Adipocyte (in vitro differentiated cells): ENCODE data around the gene CDC25B.

Experiments used
- DNase-seq: peaks from one replicate; pipeline ENCODE4 v3.0.0-alpha.2; 2015; ENCODE audit warnings: low read depth
- H3K27me3 ChIP-seq: replicated peaks from 2 replicates; pipeline ENCODE4 v1.7.0; 2013; ENCODE audit warnings: mild to moderate bottlenecking, low read length, moderate library complexity; ENCODE audit not compliant: control insufficient read depth, insufficient read depth
- H3K36me3 ChIP-seq: 2 replicates; pipeline ENCODE4 v1.7.0; 2013; ENCODE audit warnings: low read length, mild to moderate bottlenecking, moderate library complexity; ENCODE audit not compliant: control insufficient read depth, insufficient read depth, severe bottlenecking
- H3K4me1 ChIP-seq: 2 replicates; pipeline ENCODE4 v1.7.0; 2013; ENCODE audit warnings: mild to moderate bottlenecking, low read length, moderate library complexity; ENCODE audit not compliant: control insufficient read depth, insufficient read depth
- H3K4me3 ChIP-seq: 2 replicates; pipeline ENCODE4 v1.7.0; 2013; ENCODE audit warnings: mild to moderate bottlenecking, low read length, moderate library complexity
- H3K9ac ChIP-seq: 2 replicates; pipeline ENCODE4 v1.7.0; 2013; ENCODE audit warnings: mild to moderate bottlenecking, low read length, moderate library complexity
- H3K9me3 ChIP-seq: 2 replicates; pipeline ENCODE4 v1.7.0; 2013; ENCODE audit warnings: mild to moderate bottlenecking, low read length, moderate library complexity; ENCODE audit not compliant: control insufficient read depth

CDC25B gene

GRCh38 chr20:3812259-3812681 lies 16.2 kb downstream of the CDC25B start:
- Histone ChIP-seq H3K27me3 (no peaks in the 10 kb centered on the region), H3K36me3 (no peaks in the 10 kb centered on the region), H3K4me3 (no peak overlapping the region), H3K4me1 (peaks cover 40% of the 10 kb centered on the region), H3K9ac (peak overlapping the region; percentile 62), H3K9me3 (no peaks in the 10 kb centered on the region)
- no peak for DNase-seq

- Histone ChIP-seq H3K36me3 (no peaks in the 10 kb centered on the region), H3K9me3 (no peaks in the 10 kb centered on the region), H3K27me3 (no peaks in the 10 kb centered on the region), H3K4me1 (peaks cover 33% of the 10 kb centered on the region), H3K9ac (peak overlapping the region; percentile 9), H3K4me3 (no peak overlapping the region)
- DNase-seq, result no peak
Measured at GRCh38 chr20:3812975-3813847, 17.1 kb downstream of the CDC25B start.

- Histone ChIP-seq H3K36me3 (no peaks in the 10 kb centered on the region), H3K9ac (no peak overlapping the region), H3K9me3 (no peaks in the 10 kb centered on the region), H3K27me3 (no peaks in the 10 kb centered on the region), H3K4me3 (no peak overlapping the region), H3K4me1 (peaks cover 29% of the 10 kb centered on the region)
- DNase-seq, result no peak
Measured at GRCh38 chr20:3813848-3814581, 17.9 kb downstream of the CDC25B start.

GRCh38 chr20:3814928-3815495 lies 18.9 kb downstream of the CDC25B start:
- H3K4me3 ChIP-seq, result no peak overlapping the region
- DNase-seq, result no peak

GRCh38 chr20:3815703-3816315 lies 19.7 kb downstream of the CDC25B start:
- Histone ChIP-seq H3K9ac (no peak overlapping the region), H3K36me3 (no peaks in the 10 kb centered on the region), H3K27me3 (no peaks in the 10 kb centered on the region), H3K4me3 (no peak overlapping the region), H3K9me3 (no peaks in the 10 kb centered on the region), H3K4me1 (peaks cover 27% of the 10 kb centered on the region)
- DNase-seq, result no peak

More at GRCh38 chr20:3814928-3815495, 18.9 kb downstream of the CDC25B start:
- Histone ChIP-seq H3K36me3 (no peaks in the 10 kb centered on the region), H3K9ac (no peak overlapping the region), H3K9me3 (no peaks in the 10 kb centered on the region), H3K27me3 (no peaks in the 10 kb centered on the region), H3K4me1 (peaks cover 32% of the 10 kb centered on the region)

- no peaks in the 10 kb centered on the region for H3K9me3 ChIP-seq
- H3K4me3 ChIP-seq, result no peak overlapping the region
- DNase-seq, result peak; percentile 93
- peaks cover 14% of the 10 kb centered on the region for H3K36me3 ChIP-seq
- H3K9ac ChIP-seq, result no peak overlapping the region
- no peaks in the 10 kb centered on the region for H3K27me3 ChIP-seq
- H3K4me1 ChIP-seq, result peaks cover 21% of the 10 kb centered on the region
Measured at GRCh38 chr20:3818155-3819151, 22.3 kb downstream of the CDC25B start.

- Histone ChIP-seq H3K9me3 (no peaks in the 10 kb centered on the region), H3K27me3 (no peaks in the 10 kb centered on the region), H3K36me3 (peaks cover 25% of the 10 kb centered on the region), H3K9ac (peak overlapping the region; percentile 100), H3K4me3 (peak overlapping the region; percentile 97), H3K4me1 (peaks cover 21% of the 10 kb centered on the region)
- no peak for DNase-seq
Measured at GRCh38 chr20:3819411-3820047, 23.4 kb downstream of the CDC25B start.

GRCh38 chr20:3820048-3820900 lies 24.2 kb downstream of the CDC25B start, which contains the start of gene AP5S1:
Gene AP5S1 (plus strand): TSS chr20:3820547. CDS start chr20:3822118, 1,571 bp downstream.
- Histone ChIP-seq H3K4me3 (peak within 1 kb of the TSS; percentile 97), H3K9me3 (no peaks in the 10 kb centered on the region), H3K9ac (peak within 1 kb of the TSS; percentile 100), H3K36me3 (peaks cover 32% of the 10 kb centered on the region), H3K27me3 (no peaks in the 10 kb centered on the region), H3K4me1 (peaks cover 21% of the 10 kb centered on the region)
- DNase-seq, result peak; percentile 98

- Histone ChIP-seq H3K27me3 (no peaks in the 10 kb centered on the region), H3K9ac (peak overlapping the region; percentile 100), H3K36me3 (peaks cover 41% of the 10 kb centered on the region), H3K4me3 (peak overlapping the region; percentile 97), H3K4me1 (peaks cover 21% of the 10 kb centered on the region), H3K9me3 (no peaks in the 10 kb centered on the region)
- no peak for DNase-seq
Measured at GRCh38 chr20:3820901-3821727, 25.0 kb downstream of the CDC25B start.
